ENCODE data around the gene CPEB3.
A peak's percentile ranks its signal among the peaks of the same experiment; 100 is the strongest.

The CPEB3 gene

DNA sequence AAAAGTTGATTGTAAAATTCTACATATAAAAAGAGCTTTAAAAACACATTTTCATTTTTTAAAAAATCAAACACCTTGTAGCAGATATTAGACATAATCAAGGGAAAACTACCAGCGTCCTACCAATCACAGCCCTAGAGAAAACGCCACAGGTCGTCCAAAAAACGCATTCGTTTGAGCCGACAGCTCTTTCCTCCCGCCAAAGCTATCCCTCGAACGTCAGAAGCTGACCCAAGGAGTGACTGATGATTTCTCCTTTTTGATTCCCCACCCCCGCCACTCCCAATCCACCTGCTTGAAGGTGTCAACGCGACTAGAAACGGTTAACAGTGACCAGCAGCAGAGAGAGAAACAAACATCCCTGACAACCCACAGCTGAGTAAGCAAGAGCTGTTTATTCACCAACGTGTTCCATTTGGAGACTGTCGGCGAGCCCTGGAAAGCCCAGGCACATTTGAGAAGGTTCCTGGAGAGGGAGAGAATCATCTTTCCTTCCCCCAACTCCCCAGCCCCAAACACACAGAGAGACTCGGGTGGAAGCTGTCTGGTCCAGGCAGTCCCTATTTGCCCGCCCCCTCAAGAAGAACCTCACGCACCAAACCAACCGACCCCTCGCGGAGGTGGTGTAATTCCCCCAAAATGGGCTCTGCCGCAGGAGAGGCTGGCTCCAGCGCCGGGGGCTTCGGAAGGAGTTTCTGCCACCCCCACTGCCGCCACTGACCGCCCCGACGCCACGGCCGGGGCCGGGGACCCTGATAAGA lies 622 bp downstream of the CPEB3 start:
- Mint-ChIP-seq H3K4me1 (peaks cover 33% of the 10 kb centered on the region), H3K27me3 (no peaks in the 10 kb centered on the region), H3K4me3 (peak overlapping the region; percentile 94), H3K36me3 (no peaks in the 10 kb centered on the region), H3K9me3 (no peaks in the 10 kb centered on the region), H3K27ac (peak overlapping the region; percentile 79)

- H3K9me3 Mint-ChIP-seq, result no peaks in the 10 kb centered on the region
- H3K4me1 Mint-ChIP-seq, result peaks cover 6% of the 10 kb centered on the region
- H3K4me3 Mint-ChIP-seq, result no peak overlapping the region
- no peak overlapping the region for H3K27ac Mint-ChIP-seq
- no peaks in the 10 kb centered on the region for H3K27me3 Mint-ChIP-seq
- peaks cover 4% of the 10 kb centered on the region for H3K36me3 Mint-ChIP-seq
Measured at GRCh38 chr10:92284112-92284704, 6.7 kb downstream of the CPEB3 start.

- Mint-ChIP-seq H3K27me3 (no peaks in the 10 kb centered on the region), H3K27ac (no peak overlapping the region), H3K4me1 (peaks cover 1% of the 10 kb centered on the region), H3K9me3 (no peaks in the 10 kb centered on the region), H3K36me3 (peaks cover 4% of the 10 kb centered on the region), H3K4me3 (no peak overlapping the region)
Measured at GRCh38 chr10:92278996-92279696, 11.7 kb downstream of the CPEB3 start.

GRCh38 chr10:92274071-92274470 lies 16.8 kb downstream of the CPEB3 start:
- H3K9me3 Mint-ChIP-seq, result no peaks in the 10 kb centered on the region
- H3K27me3 Mint-ChIP-seq, result no peaks in the 10 kb centered on the region
- H3K36me3 Mint-ChIP-seq, result peaks cover 3% of the 10 kb centered on the region
- no peak overlapping the region for H3K27ac Mint-ChIP-seq
- H3K4me1 Mint-ChIP-seq, result no peaks in the 10 kb centered on the region
- H3K4me3 Mint-ChIP-seq, result no peak overlapping the region

DNA sequence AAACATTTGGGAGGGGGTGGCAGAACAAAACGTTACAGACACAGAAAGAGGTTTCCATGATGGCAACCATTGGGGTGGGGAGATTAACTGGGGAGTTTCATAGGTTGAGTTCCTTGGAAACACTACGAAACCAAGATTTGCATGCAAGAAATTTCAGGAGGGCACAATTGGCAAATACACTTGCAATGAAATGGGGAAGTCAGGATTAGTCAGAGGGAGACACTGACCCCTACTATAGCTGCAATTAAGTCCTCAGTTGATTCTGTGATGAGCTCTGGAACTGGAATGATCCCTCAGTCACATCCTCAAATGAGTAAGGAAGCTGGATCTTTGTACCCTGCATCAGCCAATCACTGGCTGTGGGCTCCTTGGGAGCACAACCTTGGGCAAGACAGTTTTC lies 22.1 kb downstream of the CPEB3 start:
- Mint-ChIP-seq H3K36me3 (peaks cover 3% of the 10 kb centered on the region), H3K4me3 (no peak overlapping the region), H3K27ac (no peak overlapping the region), H3K27me3 (no peaks in the 10 kb centered on the region), H3K9me3 (no peaks in the 10 kb centered on the region), H3K4me1 (peaks cover 5% of the 10 kb centered on the region)

DNA sequence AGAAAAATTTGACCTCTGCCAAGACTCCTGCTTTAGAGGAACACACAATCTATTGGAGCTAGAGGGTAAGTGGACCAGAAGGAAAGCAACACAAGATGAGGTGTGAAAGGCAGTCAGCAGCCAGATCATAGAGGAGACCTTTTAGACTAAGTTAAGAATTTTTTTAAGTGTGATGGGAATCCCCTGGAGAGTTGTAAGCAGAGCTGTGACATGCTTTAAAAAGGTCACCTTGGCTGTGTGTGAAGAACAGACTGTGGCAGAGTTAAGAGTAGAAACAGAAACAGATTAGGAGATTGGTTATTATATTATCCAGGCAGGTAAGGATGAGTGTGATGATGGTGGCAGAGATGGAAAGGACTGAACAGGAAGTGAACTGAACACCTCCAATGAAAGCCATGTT lies 23.5 kb downstream of the CPEB3 start:
- H3K9me3 Mint-ChIP-seq, result no peaks in the 10 kb centered on the region
- H3K36me3 Mint-ChIP-seq, result peaks cover 3% of the 10 kb centered on the region
- H3K4me3 Mint-ChIP-seq, result no peak overlapping the region
- H3K27ac Mint-ChIP-seq, result no peak overlapping the region
- no peaks in the 10 kb centered on the region for H3K27me3 Mint-ChIP-seq
- peaks cover 5% of the 10 kb centered on the region for H3K4me1 Mint-ChIP-seq

DNA sequence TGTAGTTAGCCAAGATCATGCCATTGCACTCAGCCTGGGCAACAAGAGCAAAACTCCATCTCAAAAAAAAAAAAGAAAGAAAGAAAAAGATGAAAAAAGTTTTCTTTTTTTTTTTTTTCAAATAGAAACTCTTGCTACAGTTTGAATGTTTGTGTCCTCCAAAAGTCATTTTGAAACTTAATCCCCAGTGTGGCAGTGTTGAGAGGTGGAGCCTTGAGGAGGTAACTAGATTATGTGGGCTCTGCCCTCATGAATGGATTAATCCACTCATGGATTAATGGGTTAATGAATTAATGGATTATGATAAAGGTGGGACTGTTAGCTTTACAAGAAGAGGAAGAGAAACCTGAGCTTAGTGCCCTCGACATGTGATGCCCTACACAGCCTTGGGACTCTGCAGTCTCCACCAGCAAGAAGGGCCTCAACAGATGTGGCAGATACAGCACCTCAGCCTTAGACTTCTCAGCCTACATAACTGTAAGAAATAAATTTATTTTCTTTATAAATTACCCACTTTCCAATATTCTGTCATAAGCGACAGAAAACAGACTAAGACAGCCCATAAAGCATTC lies 25.1 kb downstream of the CPEB3 start:
- Mint-ChIP-seq H3K4me3 (no peak overlapping the region), H3K4me1 (peaks cover 5% of the 10 kb centered on the region), H3K36me3 (peaks cover 3% of the 10 kb centered on the region), H3K27me3 (no peaks in the 10 kb centered on the region), H3K9me3 (no peaks in the 10 kb centered on the region), H3K27ac (no peak overlapping the region)

DNA sequence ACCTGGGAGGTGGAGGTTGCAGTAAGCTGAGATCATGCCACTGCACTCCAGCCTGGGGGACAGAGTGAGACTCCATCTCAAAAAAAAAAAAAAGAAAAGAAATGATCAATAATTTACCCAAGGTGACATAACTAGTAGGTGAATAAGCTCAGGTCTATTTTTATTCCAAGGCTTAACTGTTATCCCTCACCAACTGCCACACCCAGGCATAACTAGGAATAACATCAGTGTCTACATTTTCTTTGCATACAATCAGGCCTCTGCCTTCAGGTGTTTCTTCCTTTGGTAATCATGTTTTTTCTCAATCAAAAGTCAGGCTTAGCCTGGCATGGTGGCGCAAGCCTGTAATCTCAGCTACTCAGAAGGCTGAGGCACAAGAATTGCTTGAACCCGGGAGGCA lies 26.6 kb downstream of the CPEB3 start:
- Mint-ChIP-seq H3K9me3 (no peaks in the 10 kb centered on the region), H3K27ac (no peak overlapping the region), H3K4me1 (peaks cover 5% of the 10 kb centered on the region), H3K27me3 (no peaks in the 10 kb centered on the region), H3K36me3 (no peaks in the 10 kb centered on the region), H3K4me3 (no peak overlapping the region)

DNA sequence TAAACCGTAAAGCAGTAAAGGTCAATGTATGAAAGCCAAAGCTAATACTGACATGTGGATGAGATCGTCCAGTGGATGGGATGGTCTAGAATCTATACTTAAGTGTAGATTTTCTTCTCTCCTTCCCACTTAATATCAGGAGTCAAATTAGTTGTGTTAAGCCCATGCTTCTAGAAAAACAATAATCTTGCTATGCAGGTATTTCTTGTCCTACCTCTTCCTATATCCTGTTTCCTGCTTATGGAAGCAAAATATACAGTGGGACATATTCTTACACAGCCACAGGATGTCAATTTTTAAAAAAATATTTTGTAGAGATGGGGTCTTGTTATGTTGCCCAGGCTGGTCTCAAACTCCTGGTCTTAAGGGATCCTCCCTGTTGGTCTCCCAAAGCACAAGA lies 27.5 kb downstream of the CPEB3 start:
- Mint-ChIP-seq H3K4me1 (peaks cover 5% of the 10 kb centered on the region), H3K36me3 (no peaks in the 10 kb centered on the region), H3K9me3 (no peaks in the 10 kb centered on the region), H3K4me3 (no peak overlapping the region), H3K27me3 (no peaks in the 10 kb centered on the region), H3K27ac (no peak overlapping the region)

- Mint-ChIP-seq H3K27ac (no peak overlapping the region), H3K9me3 (no peaks in the 10 kb centered on the region), H3K4me3 (no peak overlapping the region), H3K4me1 (peaks cover 2% of the 10 kb centered on the region), H3K27me3 (no peaks in the 10 kb centered on the region), H3K36me3 (peaks cover 2% of the 10 kb centered on the region)
Measured at GRCh38 chr10:92248566-92248965, 42.3 kb downstream of the CPEB3 start.

GRCh38 chr10:92244796-92245195 lies 46.1 kb downstream of the CPEB3 start:
- H3K36me3 Mint-ChIP-seq, result no peaks in the 10 kb centered on the region
- peaks cover 31% of the 10 kb centered on the region for H3K4me1 Mint-ChIP-seq
- H3K27ac Mint-ChIP-seq, result no peak overlapping the region
- no peaks in the 10 kb centered on the region for H3K9me3 Mint-ChIP-seq
- no peaks in the 10 kb centered on the region for H3K27me3 Mint-ChIP-seq
- no peak overlapping the region for H3K4me3 Mint-ChIP-seq

- no peaks in the 10 kb centered on the region for H3K27me3 Mint-ChIP-seq
Measured at GRCh38 chr10:92242910-92243671, 47.8 kb downstream of the CPEB3 start.

DNA sequence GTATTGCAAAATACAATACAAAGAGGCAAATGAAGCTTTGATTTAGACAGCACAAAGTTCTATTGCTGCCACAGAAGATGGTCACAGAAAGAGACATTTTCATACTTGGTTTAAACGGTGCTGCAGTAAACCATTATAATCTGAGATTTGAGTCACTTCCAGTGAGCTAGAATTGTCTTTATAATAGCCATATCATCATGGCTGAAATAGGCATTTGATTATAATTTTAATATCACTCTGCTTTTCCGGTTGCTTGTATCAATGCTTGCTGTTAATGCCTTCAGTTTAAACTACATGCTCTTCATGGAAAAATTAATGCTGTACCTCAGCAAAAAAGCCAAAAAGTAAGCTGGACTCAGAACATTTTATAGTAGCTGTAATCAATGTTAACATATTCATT lies 48.5 kb downstream of the CPEB3 start:
- Mint-ChIP-seq H3K4me3 (peak overlapping the region; percentile 3), H3K9me3 (no peaks in the 10 kb centered on the region), H3K36me3 (no peaks in the 10 kb centered on the region), H3K4me1 (peaks cover 45% of the 10 kb centered on the region), H3K27ac (no peak overlapping the region), H3K27me3 (no peaks in the 10 kb centered on the region)

More at GRCh38 chr10:92242910-92243671, 47.8 kb downstream of the CPEB3 start:
- Mint-ChIP-seq H3K36me3 (no peaks in the 10 kb centered on the region), H3K4me1 (peaks cover 41% of the 10 kb centered on the region), H3K9me3 (no peaks in the 10 kb centered on the region), H3K4me3 (peak overlapping the region; percentile 86), H3K27ac (no peak overlapping the region)

- H3K27me3 Mint-ChIP-seq, result no peaks in the 10 kb centered on the region
- peaks cover 49% of the 10 kb centered on the region for H3K4me1 Mint-ChIP-seq
- H3K27ac Mint-ChIP-seq, result no peak overlapping the region
- H3K36me3 Mint-ChIP-seq, result peaks cover 3% of the 10 kb centered on the region
- H3K9me3 Mint-ChIP-seq, result no peaks in the 10 kb centered on the region
- peak overlapping the region; percentile 90 for H3K4me3 Mint-ChIP-seq
Measured at GRCh38 chr10:92241501-92241900, 49.4 kb downstream of the CPEB3 start.

GRCh38 chr10:92241158-92241500 lies 49.7 kb downstream of the CPEB3 start:
- no peak overlapping the region for H3K27ac Mint-ChIP-seq
- peak overlapping the region; percentile 90 for H3K4me3 Mint-ChIP-seq

More at GRCh38 chr10:92241158-92241500, 49.7 kb downstream of the CPEB3 start:
- Mint-ChIP-seq H3K27me3 (no peaks in the 10 kb centered on the region), H3K36me3 (peaks cover 3% of the 10 kb centered on the region), H3K4me1 (peaks cover 49% of the 10 kb centered on the region), H3K9me3 (no peaks in the 10 kb centered on the region)
